Measurements from ENCODE around the gene GAS5.

GAS5 gene

DNA sequence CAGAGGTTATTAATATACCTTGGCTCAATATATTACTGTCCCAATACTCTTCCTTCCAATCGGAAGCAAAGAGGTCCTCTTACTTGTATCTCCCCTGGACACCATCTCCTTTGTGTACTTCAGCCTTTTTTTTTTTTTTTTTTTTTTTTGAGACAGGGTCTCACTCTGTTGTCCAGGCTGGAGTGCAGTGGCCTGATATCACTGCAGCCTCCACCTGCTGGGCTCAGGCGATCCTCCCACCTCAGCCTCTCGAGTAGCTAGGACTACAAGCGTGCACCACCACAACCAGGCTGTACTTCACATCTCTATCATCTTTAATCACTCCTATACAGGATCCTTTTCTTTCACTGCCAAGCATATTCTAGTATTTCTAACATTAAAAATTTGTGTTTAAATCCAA, 46.1 kb downstream of the GAS5 start:
- no peaks in the 10 kb centered on the region for H3K27me3 ChIP-seq (ENCODE audit: insufficient read depth, low read length)
- no peak overlapping the region for H3K9ac ChIP-seq (ENCODE audit: low read depth, low read length)
- peaks cover 28% of the 10 kb centered on the region for H3K36me3 ChIP-seq (ENCODE audit: insufficient read depth, low read depth, low read length)
- peaks cover 3% of the 10 kb centered on the region; the same call in 1 of the 2 replicates for H3K4me1 ChIP-seq (ENCODE audit: insufficient read depth, low read length)
- H3K4me3 ChIP-seq (ENCODE audit: low read length): no peak overlapping the region
- no peak overlapping the region for H3K27ac ChIP-seq (ENCODE audit: low read length)
- no peaks in the 10 kb centered on the region for H3K9me3 ChIP-seq (ENCODE audit: insufficient read depth, low read depth, low read length)

- no peaks in the 10 kb centered on the region for H3K9me3 ChIP-seq (ENCODE audit: insufficient read depth, low read depth, low read length)
- H3K36me3 ChIP-seq (ENCODE audit: insufficient read depth, low read depth, low read length): peaks cover 28% of the 10 kb centered on the region
- no peak overlapping the region for H3K9ac ChIP-seq (ENCODE audit: low read depth, low read length)
- no peak overlapping the region for H3K4me3 ChIP-seq (ENCODE audit: low read length)
- H3K27ac ChIP-seq (ENCODE audit: low read length): no peak overlapping the region
- no peaks in the 10 kb centered on the region for H3K27me3 ChIP-seq (ENCODE audit: insufficient read depth, low read length)
- peaks cover 3% of the 10 kb centered on the region; the same call in 1 of the 2 replicates for H3K4me1 ChIP-seq (ENCODE audit: insufficient read depth, low read length)
Measured at GRCh38 chr1:173818459-173818858, 49.3 kb downstream of the GAS5 start.

Measured in iPS-20b (cell line).